K562 (cell line): Measurements from ENCODE around the gene RAD23B. TPM values are rescaled to one million over a fixed set of nuclear protein-coding genes. Genes with fewer than 3 reads are reported as not detected.

Experiments used
- ATAC-seq: fragments of 200-7000 bp; cut with Tn5 transposase; 3 replicates; pipeline ENCODE4 v1.9.1; 2020; ENCODE audit warnings: moderate library complexity
- BruUV-seq: library from RNA; stranded (reverse); fragments of 400-500 nt; replicated peaks from 2 replicates; lab custom pipeline; 2021; lab: Mats Ljungman, UMichigan
- CTCF ChIA-PET: fragments of 300-600 bp; formaldehyde crosslinking; extraction: SDS; loops from one replicate; lab custom pipeline; 2021; ENCODE audit warnings: low intra/inter-chr PET ratio; lab: Yijun Ruan, JAX
- POLR2A ChIA-PET: fragments of 300-600, 350-650 bp; sonication (Branson Sonifier 250); formaldehyde crosslinking; extraction: SDS; loops from one replicate; lab custom pipeline; 2021; ENCODE audit warnings: antibody characterized with exemption, inconsistent platforms; lab: Yijun Ruan, JAX
- DNase-seq, 4 experiments: peaks; one replicate each; pipeline versions ENCODE4 v3.0.0 to v3.0.0-alpha.2; 2011 to 2018; ENCODE audit warnings: low spot score in 3 of 4, mixed read lengths in 3 of 4; ENCODE audit errors: extremely low read depth in 1 of 4
- FAIRE-seq: peaks from 2 replicates; lab custom pipeline; 2011; peaks lifted over from hg19 to GRCh38; lab: Jason Lieb, UNC
- H2AFZ ChIP-seq: 2 replicates; pipeline ENCODE4 v1.6.0; 2011; ENCODE audit warnings: low read depth, low read length, control low read depth, inconsistent platforms
- H3K27ac ChIP-seq: fragments of 200-600 bp; 3 replicates; pipeline ENCODE4 v1.8.0; 2011; ENCODE audit warnings: low read depth, mild to moderate bottlenecking, control low read depth, inconsistent platforms, low read length, moderate library complexity, mixed read lengths; ENCODE audit errors: extremely low read depth
- H3K27me3 ChIP-seq, 2 experiments: fragments of 300-600 bp in 1 of 2; 2 replicates in 1 of 2; 3 replicates in 1 of 2; pipeline versions ENCODE4 v1.6.0 to v1.8.0; 2011; ENCODE audit warnings: inconsistent platforms in 2 of 2, low read length in 2 of 2, mild to moderate bottlenecking in 1 of 2, mixed read lengths in 1 of 2, moderate library complexity in 1 of 2; ENCODE audit not compliant: control insufficient read depth in 2 of 2, insufficient read depth in 2 of 2
- H3K36me3 ChIP-seq: fragments of 300-600 bp; 3 replicates; pipeline ENCODE4 v1.8.0; 2011; ENCODE audit warnings: mild to moderate bottlenecking, low read length, inconsistent platforms; ENCODE audit not compliant: control insufficient read depth, insufficient read depth
- H3K4me1 ChIP-seq, 2 experiments: fragments of 200-600 bp in 1 of 2; replicated peaks in 1 of 2; 2 replicates in 1 of 2; 3 replicates in 1 of 2; pipeline versions ENCODE4 v1.5.1 to v1.8.0; 2011; ENCODE audit warnings: inconsistent platforms in 2 of 2, low read length in 2 of 2, mild to moderate bottlenecking in 1 of 2, mixed read lengths in 1 of 2, moderate library complexity in 1 of 2; ENCODE audit not compliant: control insufficient read depth in 2 of 2, insufficient read depth in 2 of 2
- H3K4me2 ChIP-seq: 2 replicates; pipeline ENCODE4 v1.6.1; 2011; ENCODE audit warnings: low read length, control low read depth, inconsistent platforms, mixed read lengths; ENCODE audit not compliant: insufficient read depth
- H3K4me3 ChIP-seq: fragments of 200-600 bp; sonication (generic), shearing (Covaris generic); 2 replicates; pipeline ENCODE4 v1.5.1; 2016; ENCODE audit warnings: control low read depth, inconsistent platforms
- H3K79me2 ChIP-seq: fragments of 200-600 bp; 3 replicates; pipeline ENCODE4 v1.8.0; 2011; ENCODE audit warnings: low read length, inconsistent platforms; ENCODE audit not compliant: control insufficient read depth, insufficient read depth
- H3K9ac ChIP-seq, 2 experiments: 2 replicates each; pipeline versions ENCODE4 v1.6.0 to v1.6.1; 2011; ENCODE audit warnings: low read depth in 2 of 2, low read length in 2 of 2, control low read depth in 1 of 2, inconsistent platforms in 1 of 2, mild to moderate bottlenecking in 1 of 2, mixed read lengths in 1 of 2; ENCODE audit not compliant: insufficient read depth in 1 of 2
- H3K9me1 ChIP-seq: one replicate; pipeline ENCODE4 v1.6.0; 2011; ENCODE audit warnings: inconsistent platforms, mild to moderate bottlenecking, low read length, moderate library complexity; ENCODE audit not compliant: control insufficient read depth, insufficient read depth
- H3K9me3 ChIP-seq: replicated peaks from 2 replicates; pipeline ENCODE4 v1.5.1; 2011; ENCODE audit warnings: low read depth, low read length, inconsistent platforms; ENCODE audit not compliant: control insufficient read depth, insufficient read depth
- H4K20me1 ChIP-seq: replicated peaks from 2 replicates; pipeline ENCODE4 v1.6.1; 2011; ENCODE audit warnings: low read length, inconsistent platforms, mixed read lengths; ENCODE audit not compliant: control insufficient read depth, insufficient read depth
- BHLHE40 ChIP-seq: IDR thresholded peaks from 2 replicates; pipeline ENCODE4 v1.6.1; 2011; ENCODE audit warnings: low read length, improper control_type of control experiment
- CUX1 ChIP-seq: fragments of 200-800 bp; sonication (Bioruptor generic); IDR thresholded peaks from 2 replicates; pipeline ENCODE4 v1.6.1; 2016; ENCODE audit warnings: missing genetic modification characterization, missing compliant biosample characterization
- RAD51 ChIP-seq: fragments of 450-650 bp; IDR thresholded peaks from 2 replicates; pipeline ENCODE4 v1.7.1; 2016; ENCODE audit warnings: low read depth, mild to moderate bottlenecking, borderline replicate concordance
- RCOR1 ChIP-seq, 2 experiments: IDR thresholded peaks; 2 replicates each; pipeline ENCODE4 v1.6.1; 2012; ENCODE audit warnings: low read depth in 2 of 2, low read length in 2 of 2, borderline replicate concordance in 1 of 2, improper control_type of control experiment in 1 of 2
- ZNF79 ChIP-seq: fragments of 250-450 bp; sonication (Bioruptor Pico); IDR thresholded peaks from 2 replicates; pipeline ENCODE4 v1.4.0; 2020; ENCODE audit warnings: low read depth, mild to moderate bottlenecking, moderate library complexity
- WGBS: fragments of 100-300 bp; shearing (Covaris generic); methylation state at CpG from one replicate; pipeline ENCODE4 v1.1.6; 2016; ENCODE audit warnings: low coverage, mixed read lengths; ENCODE audit not compliant: insufficient coverage; ENCODE audit errors: missing lambda C conversion rate; 5-methylcytosine and 5-hydroxymethylcytosine counted together
- in situ Hi-C: fragments of 300-500 bp; cut with MboI; formaldehyde crosslinking; loops from 4 replicates; pipeline ENCODE4 v1.15.0; 2018; ENCODE audit warnings: inconsistent platforms, mixed read lengths
- intact Hi-C: fragments of 100-400 bp; cut with micrococcal nuclease; formaldehyde crosslinking; loops from 2 replicates; pipeline ENCODE4 v1.14.2; 2022
- polyA plus RNA-seq, 8 experiments: library from polyadenylated mRNA; depleted of rRNA in 4 of 8; stranded (reverse) in 5 of 8; unstranded in 3 of 8; fragments of >200 nt; fragmentation: Nextera tagmentation in 2 of 8; fragmentation: Illumina TruSeq in 1 of 8; extraction: Ambion mirVana in 2 of 8; extraction: Trizol in 1 of 8; gene quantifications; 2 replicates each; pipeline versions ENCODE4 v1.2.1 to v1.2.3, GENCODE V29; 2011 to 2014; ENCODE audit warnings: inconsistent platforms in 1 of 8, missing spikeins in 1 of 8
- total RNA-seq, 7 experiments: library from RNA; depleted of rRNA in 6 of 7; stranded (reverse); fragments of >200 nt in 6 of 7; fragmentation: Illumina TruSeq in 2 of 7; extraction: Trizol in 2 of 7; gene quantifications; 2 replicates each; pipeline versions ENCODE4 v1.2.1 to v1.2.3, GENCODE V29; 2011 to 2021; ENCODE audit warnings: low replicate concordance in 1 of 7

Gene RAD23B
- total and polyA plus RNA-seq, 9 of the 15 experiments (the other 6 are each of a cell fraction or from before 2014, with no cell fraction given) = 14.5 to 184 (median 114) TPM

GRCh38 chr9:107293543-107294085, 10.5 kb downstream of the RAD23B start (continued):
- no peak for TF ChIP-seq ZNF79 (CRISPR knock-in tag)

DNA sequence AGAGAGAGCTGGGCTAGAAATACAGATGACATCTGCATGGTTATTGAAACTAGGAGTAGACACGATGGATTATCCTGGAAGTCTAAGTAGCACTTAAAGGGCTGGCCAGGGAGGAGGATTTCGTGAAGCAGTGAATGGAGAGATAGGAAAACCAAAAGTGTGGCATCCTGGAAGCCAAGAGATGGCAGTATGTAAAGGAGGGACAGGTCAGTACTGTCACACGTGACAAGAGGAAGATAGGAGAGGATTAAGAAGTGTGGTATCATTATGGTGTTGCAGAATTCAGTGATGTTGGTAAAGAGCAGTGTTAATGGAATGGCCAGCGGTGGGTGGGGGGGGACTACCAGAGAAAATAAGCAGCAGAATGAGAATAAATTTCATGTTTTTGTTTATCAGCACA, 11.7 kb downstream of the RAD23B start:
- no peaks in the 10 kb centered on the region for H3K27me3 ChIP-seq
- H3K27ac ChIP-seq = no peak overlapping the region
- no peak overlapping the region for H2AFZ ChIP-seq
- in situ Hi-C loops = no loop called here
- POLR2A ChIA-PET = no interaction called here
- H3K4me3 ChIP-seq = no peak overlapping the region
- CTCF ChIA-PET = no interaction called here
- ATAC-seq = peak; percentile 58
- TF ChIP-seq RAD51 = peak; percentile 30; the same call in 1 of the 2 replicates
- no peak for TF ChIP-seq CUX1 (CRISPR knock-in tag)
- TF ChIP-seq BHLHE40 = peak; percentile 55; the same call in 1 of the 2 replicates
- 0 out of 4 replicates have a peak, but pooled peaks of 1 of the 2 experiments have one; percentile 6 for TF ChIP-seq RCOR1 (IDR thresholded peaks at IDR 0.05; ENCODE audit: borderline replicate concordance in 1 of 2, low read depth in 2 of 2, low read length in 2 of 2)
- peaks cover 36% of the 10 kb centered on the region for H4K20me1 ChIP-seq
- peaks cover 8% of the 10 kb centered on the region for H3K9me1 ChIP-seq
- no peaks in the 10 kb centered on the region for H3K9me3 ChIP-seq
- intact Hi-C loops = no loop called here
- no TSS peak for BruUV-seq
- H3K9ac ChIP-seq = no peak overlapping the region
- H3K79me2 ChIP-seq = peaks cover 100% of the 10 kb centered on the region
- no peak for DNase-seq
- no peak for FAIRE-seq
- peaks cover 0 to 16% of the 10 kb centered on the region in 2 experiments; a peak in 3 of 5 replicates for H3K4me1 ChIP-seq
- 35% methylated on average over 4 of the region's 4 CpGs for WGBS
- H3K36me3 ChIP-seq = peaks cover 41% of the 10 kb centered on the region
- no peak overlapping the region for H3K4me2 ChIP-seq
